ENCODE data around the gene MMEL1. TPM values are rescaled to one million over a fixed set of nuclear protein-coding genes. Genes with fewer than 3 reads are reported as not detected.
A peak's percentile ranks its signal among the peaks of the same experiment; 100 is the strongest.

Gene MMEL1
- total and polyA plus RNA-seq, 2 of the 13 experiments (the other 11 are each of a cell fraction or from before 2014, with no cell fraction given), result 0.48 TPM; not detected in 1

DNA sequence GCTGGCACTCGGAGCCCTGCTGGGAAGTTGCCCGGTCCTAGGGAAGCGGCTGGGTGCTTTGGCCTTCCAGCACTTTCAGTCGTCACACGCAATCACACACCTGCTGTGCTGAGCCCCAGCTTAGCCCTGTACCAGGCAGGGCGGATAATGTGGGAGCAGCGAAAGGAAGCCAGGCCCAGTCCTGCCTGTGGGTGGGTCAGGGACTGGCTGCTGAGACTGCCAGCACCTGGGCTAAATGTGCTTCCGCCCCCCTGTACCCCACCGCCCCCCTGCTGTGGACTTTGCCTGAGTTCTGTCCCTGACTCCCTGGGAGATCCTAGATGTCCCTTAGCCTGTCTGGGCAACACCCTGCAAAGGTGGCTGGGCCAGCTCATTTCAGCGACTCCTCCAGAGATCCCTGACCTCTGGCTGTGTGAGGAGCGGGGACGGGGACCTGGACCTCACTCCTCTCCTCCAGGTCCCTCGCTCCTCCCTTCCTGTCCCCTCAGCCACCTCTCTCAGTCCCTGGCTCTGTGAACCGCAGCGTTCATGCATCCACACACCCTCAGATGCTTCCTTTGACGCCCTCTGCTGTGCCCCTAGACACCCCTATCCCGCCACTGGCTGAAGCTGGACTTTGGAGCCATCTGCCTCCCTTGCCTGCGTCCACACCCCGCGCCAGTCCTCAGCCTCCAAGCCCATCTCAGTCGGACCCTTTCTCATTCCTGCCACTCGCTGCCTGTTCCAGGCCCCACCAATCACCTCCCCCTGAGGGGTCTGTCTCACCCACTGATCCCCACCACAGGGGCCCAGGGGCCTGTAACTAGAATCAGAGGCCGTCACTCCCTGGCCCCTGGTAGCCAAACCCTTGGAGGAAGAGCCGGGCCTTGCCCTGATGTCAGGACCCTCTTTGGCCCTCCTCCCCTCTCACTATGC is 1.4 kb downstream of the MMEL1 start:
- no peaks in the 10 kb centered on the region for H3K36me3 ChIP-seq (replicated peaks in 1 of 2; ENCODE audit: control insufficient read depth in 1 of 2, insufficient read depth in 2 of 2, low read length in 2 of 2)
- H3K4me1 ChIP-seq (ENCODE audit: insufficient read depth, low read length), result peaks cover 40% of the 10 kb centered on the region
- BruUV-seq (replicated peaks), result no TSS peak
- H3K27me3 ChIP-seq (ENCODE audit: control insufficient read depth in 1 of 2, insufficient read depth in 2 of 2, low read length in 2 of 2), result peaks cover 12 to 28% of the 10 kb centered on the region in 2 experiments; a peak in 4 of 5 replicates
- H3K4me2 ChIP-seq (ENCODE audit: low read depth, low read length), result peak overlapping the region; percentile 66
- in situ Hi-C loops (cut with HindIII; ENCODE audit: extremely low pct_ligation_motif_present, low pct_unique_long_range_greater_than_20kb) (no loop called here), intact Hi-C loops (cut with micrococcal nuclease; ENCODE audit: unreplicated experiment) (loop anchor here (5.0 to 10.0 kb wide), 2 partner anchors 47 to 74 kb away; partner anchors contain the start of genes PRXL2B and TNFRSF14)
- H3K9me3 ChIP-seq (ENCODE audit: low read length), result peaks cover 1% of the 10 kb centered on the region; the same call in 1 of the 2 replicates
- 0 out of 2 replicates have a peak, but pooled peaks cover 2% of the 10 kb centered on the region for H4K20me1 ChIP-seq (ENCODE audit: insufficient read depth, low read length)
- no peak overlapping the region for H3K27ac ChIP-seq (ENCODE audit: extremely low read length, insufficient read depth, low read length)
- 8% methylated on average over 15 of the region's 24 CpGs for WGBS (ENCODE audit: low lambda C conversion rate)
- DNase-seq (ENCODE audit: low spot score) (peak; percentile 61), ATAC-seq (peak; percentile 81), FAIRE-seq (peak; percentile 4)
- peak overlapping the region in 1 of 3 experiments; percentile 42; a peak in 2 of 6 replicates for H3K4me3 ChIP-seq (replicated peaks in 1 of 3; ENCODE audit: insufficient read depth in 1 of 3, low read depth in 2 of 3, low read length in 3 of 3)
- POLR2A ChIA-PET, result interaction anchor here (1.0 to 1.2 kb wide), 3 partner anchors 45 to 219 kb away, joined by 3 to 4 read pairs (median 4); partner anchors contain the start of genes PEX10 and TNFRSF14
- H3K9ac ChIP-seq (ENCODE audit: insufficient read depth, low read depth, low read length), result no peak overlapping the region
- H3K79me2 ChIP-seq (ENCODE audit: insufficient read depth, low read length), result no peaks in the 10 kb centered on the region
- H2AFZ ChIP-seq (ENCODE audit: low read length), result no peak overlapping the region
- CTCF ChIA-PET (ENCODE audit: low intra/inter-chr PET ratio, low total read pairs), result no interaction called here
- TF ChIP-seq KDM5A (IDR thresholded peaks at IDR 0.05; ENCODE audit: borderline replicate concordance, low read length) (no peak), ZNF670 (CRISPR knock-in tag; IDR thresholded peaks at IDR 0.05; ENCODE audit: borderline replicate concordance) (no peak), ARHGAP35 (CRISPR knock-in tag; IDR thresholded peaks at IDR 0.05; ENCODE audit: borderline replicate concordance) (no peak), KLF9 (CRISPR knock-in tag; IDR thresholded peaks at IDR 0.05; ENCODE audit: low read depth) (no peak), PHF5A (CRISPR knock-in tag; IDR thresholded peaks at IDR 0.05; ENCODE audit: low read depth, unreplicated experiment) (no peak), TBX2 (CRISPR knock-in tag; IDR thresholded peaks at IDR 0.05; ENCODE audit: borderline replicate concordance) (no peak), RCOR2 (CRISPR knock-in tag; IDR thresholded peaks at IDR 0.05) (no peak), ZNF33B (CRISPR knock-in tag; IDR thresholded peaks at IDR 0.05) (no peak), PAX8 (CRISPR knock-in tag; IDR thresholded peaks at IDR 0.05; ENCODE audit: borderline replicate concordance) (no peak), HDAC2 (CRISPR knock-in tag; IDR thresholded peaks at IDR 0.05) (0 out of 2 replicates have a peak, but pooled peaks have one; percentile 25), CC2D1A (CRISPR knock-in tag; IDR thresholded peaks at IDR 0.05) (no peak), ZNF235 (CRISPR knock-in tag; IDR thresholded peaks at IDR 0.05; ENCODE audit: borderline replicate concordance) (no peak), ZFP36 (IDR thresholded peaks at IDR 0.05; ENCODE audit: borderline replicate concordance, low read depth, low read length, partially characterized antibody) (no peak)
- TF ChIP-seq, protein P1, sequence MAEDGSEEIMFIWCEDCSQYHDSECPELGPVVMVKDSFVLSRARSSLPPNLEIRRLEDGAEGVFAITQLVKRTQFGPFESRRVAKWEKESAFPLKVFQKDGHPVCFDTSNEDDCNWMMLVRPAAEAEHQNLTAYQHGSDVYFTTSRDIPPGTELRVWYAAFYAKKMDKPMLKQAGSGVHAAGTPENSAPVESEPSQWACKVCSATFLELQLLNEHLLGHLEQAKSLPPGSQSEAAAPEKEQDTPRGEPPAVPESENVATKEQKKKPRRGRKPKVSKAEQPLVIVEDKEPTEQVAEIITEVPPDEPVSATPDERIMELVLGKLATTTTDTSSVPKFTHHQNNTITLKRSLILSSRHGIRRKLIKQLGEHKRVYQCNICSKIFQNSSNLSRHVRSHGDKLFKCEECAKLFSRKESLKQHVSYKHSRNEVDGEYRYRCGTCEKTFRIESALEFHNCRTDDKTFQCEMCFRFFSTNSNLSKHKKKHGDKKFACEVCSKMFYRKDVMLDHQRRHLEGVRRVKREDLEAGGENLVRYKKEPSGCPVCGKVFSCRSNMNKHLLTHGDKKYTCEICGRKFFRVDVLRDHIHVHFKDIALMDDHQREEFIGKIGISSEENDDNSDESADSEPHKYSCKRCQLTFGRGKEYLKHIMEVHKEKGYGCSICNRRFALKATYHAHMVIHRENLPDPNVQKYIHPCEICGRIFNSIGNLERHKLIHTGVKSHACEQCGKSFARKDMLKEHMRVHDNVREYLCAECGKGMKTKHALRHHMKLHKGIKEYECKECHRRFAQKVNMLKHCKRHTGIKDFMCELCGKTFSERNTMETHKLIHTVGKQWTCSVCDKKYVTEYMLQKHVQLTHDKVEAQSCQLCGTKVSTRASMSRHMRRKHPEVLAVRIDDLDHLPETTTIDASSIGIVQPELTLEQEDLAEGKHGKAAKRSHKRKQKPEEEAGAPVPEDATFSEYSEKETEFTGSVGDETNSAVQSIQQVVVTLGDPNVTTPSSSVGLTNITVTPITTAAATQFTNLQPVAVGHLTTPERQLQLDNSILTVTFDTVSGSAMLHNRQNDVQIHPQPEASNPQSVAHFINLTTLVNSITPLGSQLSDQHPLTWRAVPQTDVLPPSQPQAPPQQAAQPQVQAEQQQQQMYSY (CRISPR knock-in tag; IDR thresholded peaks at IDR 0.05), result no peak
- TF ChIP-seq, protein P2, sequence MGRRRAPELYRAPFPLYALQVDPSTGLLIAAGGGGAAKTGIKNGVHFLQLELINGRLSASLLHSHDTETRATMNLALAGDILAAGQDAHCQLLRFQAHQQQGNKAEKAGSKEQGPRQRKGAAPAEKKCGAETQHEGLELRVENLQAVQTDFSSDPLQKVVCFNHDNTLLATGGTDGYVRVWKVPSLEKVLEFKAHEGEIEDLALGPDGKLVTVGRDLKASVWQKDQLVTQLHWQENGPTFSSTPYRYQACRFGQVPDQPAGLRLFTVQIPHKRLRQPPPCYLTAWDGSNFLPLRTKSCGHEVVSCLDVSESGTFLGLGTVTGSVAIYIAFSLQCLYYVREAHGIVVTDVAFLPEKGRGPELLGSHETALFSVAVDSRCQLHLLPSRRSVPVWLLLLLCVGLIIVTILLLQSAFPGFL (CRISPR knock-in tag; IDR thresholded peaks at IDR 0.05), result no peak
- TF ChIP-seq, protein P3, sequence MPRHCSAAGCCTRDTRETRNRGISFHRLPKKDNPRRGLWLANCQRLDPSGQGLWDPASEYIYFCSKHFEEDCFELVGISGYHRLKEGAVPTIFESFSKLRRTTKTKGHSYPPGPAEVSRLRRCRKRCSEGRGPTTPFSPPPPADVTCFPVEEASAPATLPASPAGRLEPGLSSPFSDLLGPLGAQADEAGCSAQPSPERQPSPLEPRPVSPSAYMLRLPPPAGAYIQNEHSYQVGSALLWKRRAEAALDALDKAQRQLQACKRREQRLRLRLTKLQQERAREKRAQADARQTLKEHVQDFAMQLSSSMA (CRISPR knock-in tag; IDR thresholded peaks at IDR 0.05), result no peak
- TF ChIP-seq, protein P4, sequence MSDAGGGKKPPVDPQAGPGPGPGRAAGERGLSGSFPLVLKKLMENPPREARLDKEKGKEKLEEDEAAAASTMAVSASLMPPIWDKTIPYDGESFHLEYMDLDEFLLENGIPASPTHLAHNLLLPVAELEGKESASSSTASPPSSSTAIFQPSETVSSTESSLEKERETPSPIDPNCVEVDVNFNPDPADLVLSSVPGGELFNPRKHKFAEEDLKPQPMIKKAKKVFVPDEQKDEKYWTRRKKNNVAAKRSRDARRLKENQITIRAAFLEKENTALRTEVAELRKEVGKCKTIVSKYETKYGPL (CRISPR knock-in tag; IDR thresholded peaks at IDR 0.05), result no peak

Data from HepG2 (cell line).